Spleen (tissue), 7 donors: Measurements from ENCODE around the gene NPY2R.

Experiments used
- CTCF ChIP-seq, 11 experiments: fragments of 200-600 bp in 7 of 11; fragments of 450-650 bp in 4 of 11; sonication (generic) in 4 of 11; IDR thresholded peaks in 8 of 11; conservative IDR thresholded peaks in 3 of 11; 1 replicate in 7 of 11; 2 replicates in 4 of 11; pipeline versions ENCODE4 v1.4.0 to v1.8.0; 2016 to 2021; ENCODE audit warnings: antibody characterized with exemption in 11 of 11, inconsistent platforms in 4 of 11, mild to moderate bottlenecking in 1 of 11
- POLR2A ChIP-seq, 3 donors: fragments of 450-650 bp; IDR thresholded peaks; one replicate each; pipeline ENCODE4 v1.5.1; 2017; ENCODE audit warnings: antibody characterized with exemption in 3 of 3, mild to moderate bottlenecking in 1 of 3
- POLR2AphosphoS5 ChIP-seq, 3 donors: sonication (generic); formaldehyde crosslinking; IDR thresholded peaks; one replicate each; pipeline ENCODE4 v1.5.1; 2017; ENCODE audit warnings: antibody characterized with exemption in 3 of 3
- donor health status: DM: no; HTN: no; CAD: no; lungs with moderate emphysema.
- donor health status: DM: no; HTN: no; CAD: no.
- donor health status: DM: no; HTN: no; CAD: no.

GRCh38 chr4:155263480-155263879 is 55.0 kb downstream of the NPY2R start:
- TF ChIP-seq POLR2AphosphoS5 (IDR thresholded peaks at IDR 0.05), result no peak
- no peak for TF ChIP-seq CTCF (IDR thresholded peaks at IDR 0.05 in 8 of 11, conservative IDR thresholded peaks at IDR 0.05 in 3 of 11)
- TF ChIP-seq POLR2A (IDR thresholded peaks at IDR 0.05), result no peak
